Ascending aorta (tissue), 2 donors: Measurements from ENCODE around the gene MRPL12. TPM values are rescaled to one million over a fixed set of nuclear protein-coding genes. Genes with fewer than 3 reads are reported as not detected.
"Not testable (repeated sequence)": the region's sequence is repeated elsewhere in the genome, so short reads cannot be mapped to it uniquely, and the experiment has no call there.

Source experiments
- DNase-seq, 2 donors: peaks; one replicate each; pipeline ENCODE4 v3.0.0-alpha.2; 2019; ENCODE audit warnings: low spot score in 2 of 2
- H3K27ac ChIP-seq, 2 donors: fragments of 200-600 bp; sonication (generic); one replicate each; pipeline ENCODE4 v1.5.1; 2016 to 2017; ENCODE audit warnings: mild to moderate bottlenecking in 1 of 2
- H3K27me3 ChIP-seq: fragments of 200-600 bp; sonication (generic); one replicate; pipeline ENCODE4 v1.5.1; 2017
- H3K36me3 ChIP-seq, 2 donors: fragments of 200-600 bp; sonication (generic); one replicate each; pipeline ENCODE4 v1.5.1; 2016
- H3K4me1 ChIP-seq, 2 donors: fragments of 200-600 bp; sonication (generic); one replicate each; pipeline ENCODE4 v1.5.1; 2016 to 2017; ENCODE audit warnings: mild to moderate bottlenecking in 1 of 2
- H3K4me3 ChIP-seq, 2 donors: fragments of 200-600 bp; sonication (generic); one replicate each; pipeline ENCODE4 v1.5.1; 2016 to 2017; ENCODE audit warnings: mild to moderate bottlenecking in 1 of 2
- H3K9me3 ChIP-seq, 2 donors: fragments of 200-600 bp; sonication (generic); one replicate each; pipeline ENCODE4 v1.5.1; 2016
- intact Hi-C: fragments of 100-400 bp; cut with DNase I; formaldehyde crosslinking; loops from one replicate; pipeline ENCODE4 v1.15.1; 2023
- total RNA-seq: library from RNA; depleted of rRNA; stranded (reverse); fragments of >200 nt; gene quantifications from one replicate; pipeline ENCODE4 v1.1.0, GENCODE V29; 2016
- TF ChIP-seq, protein P1 (sequence below), 3 experiments: fragments of 200-600 bp in 2 of 3; fragments of 450-650 bp in 1 of 3; sonication (generic) in 2 of 3; IDR thresholded peaks; one replicate each; pipeline ENCODE4 v1.5.1; 2016 to 2019; ENCODE audit warnings: antibody characterized with exemption in 3 of 3, mild to moderate bottlenecking in 1 of 3, moderate library complexity in 1 of 3

Gene MRPL12
- total RNA-seq, 1 donor from 2014 or later = 21.8 TPM

DNA sequence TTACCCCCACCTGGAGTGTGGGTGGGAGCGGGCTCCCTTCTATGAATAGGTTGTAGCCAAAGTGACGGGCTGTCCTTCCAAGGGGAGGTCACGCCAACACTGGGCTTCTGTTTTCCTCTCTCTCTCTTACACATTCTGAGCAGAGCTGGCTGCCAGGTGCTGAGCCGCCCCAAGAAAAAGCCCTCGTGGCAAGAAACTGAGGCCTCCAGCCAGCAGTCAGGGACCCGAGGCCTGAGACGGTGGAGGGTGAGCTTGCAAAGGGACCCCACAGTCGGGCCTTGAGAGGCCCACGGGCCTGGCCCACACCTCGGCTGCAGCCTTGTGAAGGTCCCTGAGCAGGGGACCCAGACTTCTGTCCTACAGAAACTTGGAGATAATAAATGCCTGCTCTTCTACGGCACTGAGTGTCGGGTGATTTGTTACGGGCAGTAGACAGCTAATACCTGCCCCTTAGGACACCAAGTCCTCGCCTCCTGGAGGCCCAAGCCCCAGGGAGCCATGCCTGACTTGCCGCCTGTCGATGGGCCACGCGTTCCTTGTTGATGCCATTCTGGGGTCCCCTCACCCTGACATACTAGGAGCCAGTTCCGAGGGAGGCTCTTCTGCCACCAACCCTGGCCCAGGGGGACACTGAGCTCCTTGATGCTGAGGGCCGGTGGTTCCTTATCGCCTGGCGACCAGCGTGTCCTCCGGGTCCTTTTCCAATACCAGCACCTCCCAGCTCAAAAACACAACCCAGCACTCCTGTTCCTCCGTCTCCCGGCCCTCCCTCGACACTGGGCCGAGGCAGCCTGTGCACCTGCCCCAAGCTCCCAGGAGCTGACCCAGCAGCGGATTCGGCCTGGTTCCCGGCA, 35.0 kb downstream of the MRPL12 start:
- H3K9me3 ChIP-seq = no peaks in the 10 kb centered on the region
- intact Hi-C loops = no loop called here
- H3K27ac ChIP-seq = no peak overlapping the region
- H3K36me3 ChIP-seq = no peaks in the 10 kb centered on the region
- no peak overlapping the region for H3K4me3 ChIP-seq
- TF ChIP-seq, protein P1, sequence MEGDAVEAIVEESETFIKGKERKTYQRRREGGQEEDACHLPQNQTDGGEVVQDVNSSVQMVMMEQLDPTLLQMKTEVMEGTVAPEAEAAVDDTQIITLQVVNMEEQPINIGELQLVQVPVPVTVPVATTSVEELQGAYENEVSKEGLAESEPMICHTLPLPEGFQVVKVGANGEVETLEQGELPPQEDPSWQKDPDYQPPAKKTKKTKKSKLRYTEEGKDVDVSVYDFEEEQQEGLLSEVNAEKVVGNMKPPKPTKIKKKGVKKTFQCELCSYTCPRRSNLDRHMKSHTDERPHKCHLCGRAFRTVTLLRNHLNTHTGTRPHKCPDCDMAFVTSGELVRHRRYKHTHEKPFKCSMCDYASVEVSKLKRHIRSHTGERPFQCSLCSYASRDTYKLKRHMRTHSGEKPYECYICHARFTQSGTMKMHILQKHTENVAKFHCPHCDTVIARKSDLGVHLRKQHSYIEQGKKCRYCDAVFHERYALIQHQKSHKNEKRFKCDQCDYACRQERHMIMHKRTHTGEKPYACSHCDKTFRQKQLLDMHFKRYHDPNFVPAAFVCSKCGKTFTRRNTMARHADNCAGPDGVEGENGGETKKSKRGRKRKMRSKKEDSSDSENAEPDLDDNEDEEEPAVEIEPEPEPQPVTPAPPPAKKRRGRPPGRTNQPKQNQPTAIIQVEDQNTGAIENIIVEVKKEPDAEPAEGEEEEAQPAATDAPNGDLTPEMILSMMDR (IDR thresholded peaks at IDR 0.05) = no peak
- no peak for DNase-seq
- no peaks in the 10 kb centered on the region for H3K4me1 ChIP-seq
- H3K27me3 ChIP-seq = no peaks in the 10 kb centered on the region

DNA sequence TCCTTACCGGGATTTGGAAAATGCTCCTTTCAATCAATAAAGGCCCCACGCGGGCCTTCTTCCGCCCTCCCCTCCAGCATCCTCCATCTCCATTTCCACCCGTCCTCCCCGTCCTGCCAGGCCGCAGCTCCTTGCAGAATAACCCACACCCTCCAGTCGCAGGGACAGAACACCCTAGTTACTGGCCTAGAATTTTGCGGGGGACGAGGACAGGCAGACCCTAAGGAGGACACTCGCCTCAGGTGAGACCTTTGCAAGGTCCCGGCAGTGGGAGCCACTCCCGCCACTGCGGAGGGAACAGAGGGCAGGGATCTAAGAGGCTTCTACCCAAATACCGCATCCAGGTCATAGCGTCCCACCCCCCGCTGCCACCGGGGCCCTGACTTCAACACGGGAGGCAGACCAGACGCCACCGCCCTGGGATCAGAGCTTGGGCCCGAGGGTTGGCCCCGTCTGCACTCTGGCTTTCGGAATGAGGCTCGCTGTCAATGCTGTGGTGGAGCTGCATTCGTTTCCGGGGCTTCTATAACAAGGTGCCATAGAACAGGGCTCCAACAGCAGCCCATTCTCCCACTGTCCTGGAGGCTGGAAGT, 35.7 kb downstream of the MRPL12 start:
- Histone ChIP-seq H3K36me3 (no peaks in the 10 kb centered on the region), H3K9me3 (no peaks in the 10 kb centered on the region), H3K27ac (no peak overlapping the region), H3K4me1 (no peaks in the 10 kb centered on the region), H3K27me3 (no peaks in the 10 kb centered on the region), H3K4me3 (no peak overlapping the region)
- TF ChIP-seq, protein P1 (IDR thresholded peaks at IDR 0.05) = no peak
- intact Hi-C loops = no loop called here
- no peak for DNase-seq

DNA sequence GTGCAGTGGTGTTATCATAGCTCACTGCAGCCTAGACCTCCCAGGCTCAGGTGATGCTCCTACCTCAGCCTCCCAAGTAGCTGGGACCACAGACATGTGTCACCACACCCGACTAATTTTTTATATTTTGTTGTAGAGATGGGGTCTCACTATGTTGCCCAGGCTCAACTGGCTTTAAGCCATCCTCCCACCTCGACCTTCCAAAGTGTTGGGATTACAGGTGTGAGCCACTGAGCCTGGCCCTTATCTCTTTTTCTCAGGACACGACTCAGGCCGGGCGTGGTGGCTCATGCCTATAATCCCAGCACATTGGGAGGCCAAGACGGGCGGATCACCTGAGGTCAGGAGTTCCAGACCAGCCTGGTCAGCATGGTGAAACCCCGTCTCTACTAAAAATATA, 36.4 kb downstream of the MRPL12 start:
- DNase-seq, intact Hi-C loops, H3K9me3 ChIP-seq, H3K4me1 ChIP-seq, H3K27me3 ChIP-seq, H3K27ac ChIP-seq, H3K4me3 ChIP-seq, H3K36me3 ChIP-seq: not testable (repeated sequence)

DNA sequence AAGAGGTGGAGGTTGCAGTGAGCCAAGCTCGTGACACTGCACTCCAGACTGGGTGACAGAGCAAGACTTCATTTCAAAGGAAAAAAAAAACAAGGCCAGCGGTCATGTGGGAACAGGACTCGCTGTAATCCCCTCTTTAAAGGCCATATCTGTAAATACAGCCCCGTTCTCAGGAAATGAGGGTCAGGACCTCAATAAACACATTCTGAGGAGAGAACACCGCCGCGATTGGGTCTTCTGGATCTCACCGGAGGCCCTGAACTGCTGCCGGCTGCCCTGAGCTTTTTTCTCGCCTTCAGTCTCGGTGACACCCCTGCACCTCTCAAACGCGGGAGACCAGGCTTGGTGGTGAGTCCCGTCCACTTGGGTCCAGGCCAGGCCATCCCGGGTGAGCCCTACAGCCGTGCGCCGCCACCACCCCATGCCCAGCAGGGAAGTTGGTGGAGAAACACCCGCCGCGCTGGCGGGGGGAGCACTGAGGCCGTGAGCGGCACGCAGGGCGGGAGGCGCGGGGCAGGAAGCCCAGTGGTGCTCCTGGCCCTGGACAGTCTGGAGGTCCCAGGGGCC, 37.3 kb downstream of the MRPL12 start:
- Histone ChIP-seq H3K36me3 (no peaks in the 10 kb centered on the region), H3K9me3 (no peaks in the 10 kb centered on the region), H3K4me3 (no peak overlapping the region), H3K4me1 (no peaks in the 10 kb centered on the region), H3K27ac (no peak overlapping the region), H3K27me3 (no peaks in the 10 kb centered on the region)
- intact Hi-C loops = no loop called here
- DNase-seq = no peak
- TF ChIP-seq, protein P1 (IDR thresholded peaks at IDR 0.05) = no peak

DNA sequence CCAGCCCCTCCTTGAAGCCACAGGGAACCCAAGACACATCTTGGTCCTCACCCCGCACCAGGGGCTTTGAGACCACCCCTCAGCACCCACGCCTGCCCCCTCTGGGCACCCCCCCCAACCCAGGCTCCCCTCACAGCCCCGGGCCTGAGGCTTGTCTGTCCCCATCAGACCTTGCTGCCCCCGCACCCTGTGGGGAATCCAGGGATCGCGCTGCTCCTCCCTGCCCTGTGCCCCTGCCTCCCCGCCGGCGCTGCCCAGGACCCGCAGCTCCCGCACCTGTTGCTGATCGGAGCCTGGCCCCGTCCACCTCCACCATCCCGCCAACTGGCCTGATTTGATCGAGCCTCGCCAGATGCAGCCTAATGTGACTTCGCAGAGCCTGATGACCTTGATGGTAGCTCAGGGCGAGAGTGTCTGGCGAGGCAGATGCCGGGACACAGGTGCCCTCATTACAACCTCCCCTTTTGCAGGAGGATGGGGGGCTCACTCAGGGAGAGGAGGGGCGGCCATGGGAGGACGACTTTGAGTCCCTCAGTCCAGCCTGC, 38.0 kb downstream of the MRPL12 start:
- intact Hi-C loops = no loop called here
- Histone ChIP-seq H3K27me3 (no peaks in the 10 kb centered on the region), H3K9me3 (no peaks in the 10 kb centered on the region), H3K36me3 (no peaks in the 10 kb centered on the region), H3K4me1 (no peaks in the 10 kb centered on the region), H3K4me3 (no peak overlapping the region), H3K27ac (no peak overlapping the region)
- TF ChIP-seq, protein P1 (IDR thresholded peaks at IDR 0.05) = no peak
- DNase-seq = no peak
